ENCODE results near the gene MARVELD1. TPM values are rescaled to one million over a fixed set of nuclear protein-coding genes. Genes with fewer than 3 reads are reported as not detected.

Gene MARVELD1
- total and polyA plus RNA-seq, 4 donors = 15.7 to 57.9 (median 24.1) TPM

DNA sequence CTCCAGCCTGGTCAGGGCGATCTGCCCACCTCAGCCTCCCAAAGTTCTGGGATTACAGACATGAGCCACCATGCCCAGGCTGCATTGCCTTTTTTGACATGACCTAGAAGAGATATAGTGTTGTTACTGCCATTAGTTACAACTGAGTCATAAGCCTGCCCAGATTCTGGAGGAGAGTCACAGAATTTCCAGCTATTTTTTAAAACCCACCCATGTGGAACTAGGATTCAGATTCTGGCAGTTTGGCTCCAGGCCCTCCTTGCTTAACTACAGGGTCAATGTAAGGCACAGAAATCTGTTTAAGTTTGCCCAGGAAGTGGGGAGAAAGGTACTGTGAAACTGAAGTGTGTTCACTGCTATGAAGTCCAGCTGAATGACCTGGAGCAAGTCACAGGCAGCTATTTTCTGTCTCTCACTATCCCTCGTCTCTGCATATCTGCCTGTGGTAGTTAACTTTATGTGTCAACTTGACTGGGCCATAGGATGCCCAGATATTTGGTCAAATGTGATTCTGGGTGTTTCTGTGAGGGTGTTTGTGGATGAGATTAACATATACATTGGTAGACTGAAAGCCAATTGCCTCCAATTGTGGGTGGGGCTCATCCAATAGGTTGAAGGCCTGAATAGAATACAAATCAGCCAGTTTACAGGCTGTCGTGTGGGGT is 8.4 kb upstream of the MARVELD1 start:
- Histone ChIP-seq H3K36me3 (ENCODE audit: control insufficient read depth in 4 of 4, insufficient read depth in 4 of 4, low read length in 4 of 4) (no peaks in the 10 kb centered on the region), H3K27ac (ENCODE audit: low read depth in 1 of 2, low read length in 1 of 2) (no peak overlapping the region), H3K4me1 (ENCODE audit: control insufficient read depth in 5 of 5, insufficient read depth in 5 of 5, low read length in 5 of 5) (no peaks in the 10 kb centered on the region), H3K9me3 (ENCODE audit: control insufficient read depth in 4 of 4, insufficient read depth in 3 of 4, low read length in 3 of 4) (no peaks in the 10 kb centered on the region), H3K9ac (ENCODE audit: insufficient read depth in 1 of 2, low read length in 2 of 2) (no peak overlapping the region), H3K27me3 (ENCODE audit: control insufficient read depth in 3 of 3, insufficient read depth in 3 of 3, low read length in 2 of 3) (peaks cover 0 to 5% (median 0%) of the 10 kb centered on the region in 3 donors), H3K4me3 (no peak overlapping the region)
- ATAC-seq (ENCODE audit: insufficient read depth, low FRiP score) = no peak
- no peak for DNase-seq
- 93 to 95% methylated on average over 3 of the region's 3 CpGs for WGBS, 2 donors
- TF ChIP-seq, protein P1, sequence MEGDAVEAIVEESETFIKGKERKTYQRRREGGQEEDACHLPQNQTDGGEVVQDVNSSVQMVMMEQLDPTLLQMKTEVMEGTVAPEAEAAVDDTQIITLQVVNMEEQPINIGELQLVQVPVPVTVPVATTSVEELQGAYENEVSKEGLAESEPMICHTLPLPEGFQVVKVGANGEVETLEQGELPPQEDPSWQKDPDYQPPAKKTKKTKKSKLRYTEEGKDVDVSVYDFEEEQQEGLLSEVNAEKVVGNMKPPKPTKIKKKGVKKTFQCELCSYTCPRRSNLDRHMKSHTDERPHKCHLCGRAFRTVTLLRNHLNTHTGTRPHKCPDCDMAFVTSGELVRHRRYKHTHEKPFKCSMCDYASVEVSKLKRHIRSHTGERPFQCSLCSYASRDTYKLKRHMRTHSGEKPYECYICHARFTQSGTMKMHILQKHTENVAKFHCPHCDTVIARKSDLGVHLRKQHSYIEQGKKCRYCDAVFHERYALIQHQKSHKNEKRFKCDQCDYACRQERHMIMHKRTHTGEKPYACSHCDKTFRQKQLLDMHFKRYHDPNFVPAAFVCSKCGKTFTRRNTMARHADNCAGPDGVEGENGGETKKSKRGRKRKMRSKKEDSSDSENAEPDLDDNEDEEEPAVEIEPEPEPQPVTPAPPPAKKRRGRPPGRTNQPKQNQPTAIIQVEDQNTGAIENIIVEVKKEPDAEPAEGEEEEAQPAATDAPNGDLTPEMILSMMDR (IDR thresholded peaks at IDR 0.05; ENCODE audit: control extremely low read depth, extremely low read depth) = no peak

DNA sequence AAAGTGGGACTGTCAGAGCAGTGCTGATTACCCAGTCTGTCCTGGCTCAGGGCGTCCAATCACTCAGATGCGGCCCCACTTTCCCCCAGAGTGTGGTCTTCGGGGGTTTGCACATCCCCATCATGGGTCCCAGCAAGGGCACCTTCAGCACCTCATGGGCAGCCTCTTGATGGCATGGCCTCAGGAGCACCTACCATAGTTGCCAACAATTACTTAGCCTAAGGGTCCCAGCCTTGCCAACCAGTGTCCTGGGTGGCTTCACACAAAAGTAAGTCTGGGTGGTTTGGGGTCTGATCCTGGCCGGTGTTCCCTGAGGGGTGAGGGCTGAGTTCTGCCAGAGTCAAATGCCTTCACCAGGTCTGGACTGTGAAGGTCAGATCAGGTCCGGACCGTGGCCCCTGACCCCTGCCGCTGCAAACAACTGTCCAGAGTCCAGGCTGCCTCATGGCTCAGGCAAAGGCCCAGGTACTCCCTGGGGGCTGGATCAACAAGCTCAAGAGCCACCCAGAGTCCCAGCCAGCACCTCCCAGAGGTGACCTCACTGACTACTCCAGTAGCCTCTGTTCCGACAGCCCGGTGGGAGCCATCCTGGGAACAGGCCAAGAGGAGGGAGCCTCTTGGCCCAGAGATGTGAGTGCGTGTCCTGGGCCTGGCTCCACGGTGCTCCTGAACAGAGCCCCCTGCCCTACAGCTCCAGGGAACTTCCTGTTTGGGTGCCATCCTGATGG is 6.2 kb upstream of the MARVELD1 start:
- ATAC-seq (ENCODE audit: insufficient read depth, low FRiP score) = no peak

DNA sequence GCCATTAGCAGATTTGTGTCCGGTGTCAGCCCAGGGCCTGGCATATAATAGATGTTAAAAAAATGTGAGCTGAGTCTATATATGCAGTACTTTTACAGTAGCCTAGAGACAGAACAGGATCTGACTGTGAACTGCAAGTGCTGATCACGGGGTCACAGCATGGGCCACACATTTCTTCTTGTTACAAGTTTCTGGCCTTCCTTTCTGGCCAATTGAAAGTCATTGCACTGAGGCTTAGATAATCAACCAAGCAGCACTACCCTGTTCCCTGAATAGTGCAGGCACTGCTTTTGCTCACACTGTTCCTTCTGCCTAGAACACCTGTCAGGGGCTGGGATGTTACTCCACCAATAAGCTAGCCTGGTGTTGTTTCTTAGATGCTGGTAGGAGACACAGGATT is 5.4 kb upstream of the MARVELD1 start:
- Histone ChIP-seq H3K36me3 (ENCODE audit: control insufficient read depth in 4 of 4, insufficient read depth in 4 of 4, low read length in 4 of 4) (no peaks in the 10 kb centered on the region), H3K27me3 (ENCODE audit: control insufficient read depth in 3 of 3, insufficient read depth in 3 of 3, low read length in 2 of 3) (peaks cover 0 to 4% (median 0%) of the 10 kb centered on the region in 3 donors), H3K9me3 (ENCODE audit: control insufficient read depth in 4 of 4, insufficient read depth in 3 of 4, low read length in 3 of 4) (no peaks in the 10 kb centered on the region), H3K27ac (ENCODE audit: low read depth in 1 of 2, low read length in 1 of 2) (no peak overlapping the region), H3K4me3 (no peak overlapping the region), H3K9ac (ENCODE audit: insufficient read depth in 1 of 2, low read length in 2 of 2) (no peak overlapping the region), H3K4me1 (ENCODE audit: control insufficient read depth in 5 of 5, insufficient read depth in 5 of 5, low read length in 5 of 5) (peaks cover 0 to 7% (median 3%) of the 10 kb centered on the region in 5 donors)
- no peak for ATAC-seq (ENCODE audit: insufficient read depth, low FRiP score)
- 80 to 93% methylated on average over 2 of the region's 2 CpGs for WGBS, 2 donors
- TF ChIP-seq, protein P1 (IDR thresholded peaks at IDR 0.05; ENCODE audit: control extremely low read depth, extremely low read depth) = no peak
- no peak for DNase-seq

More for the DNA sequence above, 6.2 kb upstream of the MARVELD1 start:
- Histone ChIP-seq H3K9me3 (ENCODE audit: control insufficient read depth in 4 of 4, insufficient read depth in 3 of 4, low read length in 3 of 4) (no peaks in the 10 kb centered on the region), H3K9ac (ENCODE audit: insufficient read depth in 1 of 2, low read length in 2 of 2) (no peak overlapping the region), H3K27ac (ENCODE audit: low read depth in 1 of 2, low read length in 1 of 2) (no peak overlapping the region), H3K36me3 (ENCODE audit: control insufficient read depth in 4 of 4, insufficient read depth in 4 of 4, low read length in 4 of 4) (no peaks in the 10 kb centered on the region), H3K27me3 (ENCODE audit: control insufficient read depth in 3 of 3, insufficient read depth in 3 of 3, low read length in 2 of 3) (peaks cover 0 to 5% (median 0%) of the 10 kb centered on the region in 3 donors), H3K4me1 (ENCODE audit: control insufficient read depth in 5 of 5, insufficient read depth in 5 of 5, low read length in 5 of 5) (peaks cover 0 to 2% (median 0%) of the 10 kb centered on the region in 5 donors), H3K4me3 (no peak overlapping the region)
- TF ChIP-seq, protein P1 (IDR thresholded peaks at IDR 0.05; ENCODE audit: control extremely low read depth, extremely low read depth) = no peak
- 86 to 88% methylated on average over 11 of the region's 11 CpGs for WGBS, 2 donors
- DNase-seq = no peak
